H1 (cell line): ENCODE results near the gene MDFI. TPM values are rescaled to one million over a fixed set of nuclear protein-coding genes. Genes with fewer than 3 reads are reported as not detected.
A peak's percentile ranks its signal among the peaks of the same experiment; 100 is the strongest.

Experiments
- CTCF ChIA-PET: fragments of 300-600 bp; sonication (Branson Sonifier 250); formaldehyde crosslinking; loops from one replicate; lab custom pipeline; 2021; ENCODE audit not compliant: partially characterized antibody; lab: Charles Lee
- POLR2A ChIA-PET: fragments of 300-600 bp; sonication (Branson Sonifier 250); formaldehyde crosslinking; loops from one replicate; lab custom pipeline; 2021; ENCODE audit warnings: inconsistent platforms; ENCODE audit not compliant: partially characterized antibody; lab: Charles Lee
- DNase-seq, 2 experiments: peaks; one replicate each; pipeline versions ENCODE4 v3.0.0 to v3.0.0-alpha.2; 2010 to 2022; ENCODE audit warnings: low spot score in 2 of 2, low read depth in 1 of 2, mixed read lengths in 1 of 2
- FAIRE-seq: peaks from 2 replicates; lab custom pipeline; 2011; peaks lifted over from hg19 to GRCh38; lab: Jason Lieb, UNC
- H2AFZ ChIP-seq: 2 replicates; pipeline ENCODE4 v1.8.1; 2012; ENCODE audit warnings: low read length, inconsistent platforms
- H2AK5ac ChIP-seq: 2 replicates; pipeline ENCODE4 v1.6.1; 2013; ENCODE audit warnings: low read depth, low read length
- H2BK120ac ChIP-seq: replicated peaks from 2 replicates; pipeline ENCODE3; 2013; ENCODE audit warnings: low read depth, low read length, inconsistent platforms
- H2BK12ac ChIP-seq: 2 replicates; pipeline ENCODE4 v1.6.1; 2013; ENCODE audit warnings: low read depth, low read length
- H2BK15ac ChIP-seq: 2 replicates; pipeline ENCODE4 v1.6.1; 2013; ENCODE audit warnings: low read length
- H2BK20ac ChIP-seq: 2 replicates; pipeline ENCODE4 v1.6.1; 2013; ENCODE audit warnings: low read length
- H2BK5ac ChIP-seq: 2 replicates; pipeline ENCODE4 v1.6.1; 2013; ENCODE audit warnings: low read depth, low read length
- H3K14ac ChIP-seq: 2 replicates; pipeline ENCODE4 v1.6.1; 2013; ENCODE audit warnings: inconsistent platforms; ENCODE audit not compliant: insufficient read length
- H3K18ac ChIP-seq: 2 replicates; pipeline ENCODE4 v1.6.1; 2013; ENCODE audit warnings: low read length; ENCODE audit errors: extremely low read depth
- H3K23ac ChIP-seq: 2 replicates; pipeline ENCODE4 v1.6.1; 2013; ENCODE audit warnings: inconsistent platforms; ENCODE audit not compliant: insufficient read length
- H3K23me2 ChIP-seq: 2 replicates; pipeline ENCODE4 v1.6.1; 2013; ENCODE audit warnings: low read depth, low read length
- H3K27ac ChIP-seq: 2 replicates; pipeline ENCODE4 v1.6.1; 2011; ENCODE audit warnings: low read depth, low read length, inconsistent platforms
- H3K27me3 ChIP-seq, 4 experiments: replicated peaks in 1 of 4; 1 replicate in 1 of 4; 2 replicates in 3 of 4; pipeline versions ENCODE4 v1.6.1 to v1.8.1; 2011 to 2013; ENCODE audit warnings: low read length in 3 of 4, mild to moderate bottlenecking in 3 of 4, inconsistent platforms in 2 of 4, mixed read lengths in 2 of 4, moderate library complexity in 1 of 4; ENCODE audit not compliant: control insufficient read depth in 3 of 4, insufficient read depth in 3 of 4; ENCODE audit errors: extremely low read depth in 1 of 4
- H3K36me3 ChIP-seq, 4 experiments: 2 replicates each; pipeline versions ENCODE4 v1.6.1 to v1.8.1; 2011 to 2013; ENCODE audit warnings: mild to moderate bottlenecking in 4 of 4, low read length in 3 of 4, moderate library complexity in 2 of 4, control low read depth in 1 of 4, inconsistent platforms in 1 of 4; ENCODE audit not compliant: insufficient read depth in 4 of 4, control insufficient read depth in 2 of 4
- H3K4ac ChIP-seq: replicated peaks from 2 replicates; pipeline ENCODE3; 2013; ENCODE audit warnings: low read length, low read depth, mixed read lengths, inconsistent platforms; ENCODE audit not compliant: insufficient read length
- H3K4me1 ChIP-seq, 4 experiments: replicated peaks in 1 of 4; 1 replicate in 1 of 4; 2 replicates in 3 of 4; pipeline versions ENCODE4 v1.6.1 to v1.8.1; 2011 to 2013; ENCODE audit warnings: low read length in 3 of 4, inconsistent platforms in 2 of 4, mixed read lengths in 1 of 4; ENCODE audit not compliant: insufficient read depth in 4 of 4, control insufficient read depth in 3 of 4
- H3K4me2 ChIP-seq, 2 experiments: 2 replicates each; pipeline versions ENCODE4 v1.6.1 to v1.8.1; 2011 to 2013; ENCODE audit warnings: low read depth in 2 of 2, low read length in 2 of 2, control low read depth in 1 of 2, inconsistent platforms in 1 of 2, mild to moderate bottlenecking in 1 of 2; ENCODE audit not compliant: insufficient read depth in 1 of 2
- H3K4me3 ChIP-seq, 4 experiments: fragments of 200-600, 300-600 bp in 1 of 4; sonication (generic), shearing (Covaris generic), sonication (Bioruptor Twin) in 1 of 4; 2 replicates each; pipeline versions ENCODE4 v1.5.1 to v1.8.1; 2011 to 2016; ENCODE audit warnings: low read length in 4 of 4, low read depth in 3 of 4, control low read depth in 2 of 4, inconsistent platforms in 2 of 4, mild to moderate bottlenecking in 2 of 4, mixed read lengths in 1 of 4, moderate library complexity in 1 of 4; ENCODE audit not compliant: insufficient read depth in 2 of 4; ENCODE audit errors: extremely low read depth in 1 of 4
- H3K56ac ChIP-seq: replicated peaks from 2 replicates; pipeline ENCODE3; 2013; ENCODE audit warnings: low read depth, mild to moderate bottlenecking, mixed read lengths, low read length, inconsistent platforms; ENCODE audit not compliant: insufficient read length
- H3K79me1 ChIP-seq: 2 replicates; pipeline ENCODE4 v1.6.1; 2013; ENCODE audit warnings: low read depth, low read length, control low read depth
- H3K79me2 ChIP-seq, 2 experiments: 2 replicates each; pipeline versions ENCODE4 v1.6.1 to v1.8.1; 2012 to 2013; ENCODE audit warnings: low read length in 2 of 2, mild to moderate bottlenecking in 2 of 2, inconsistent platforms in 1 of 2; ENCODE audit not compliant: insufficient read depth in 2 of 2, control insufficient read depth in 1 of 2
- H3K9ac ChIP-seq, 4 experiments: replicated peaks in 1 of 4; 1 replicate in 1 of 4; 2 replicates in 3 of 4; pipeline versions ENCODE4 v1.6.1 to v1.8.1; 2011 to 2013; ENCODE audit warnings: low read depth in 3 of 4, low read length in 3 of 4, control low read depth in 2 of 4, mild to moderate bottlenecking in 2 of 4, moderate library complexity in 2 of 4, inconsistent platforms in 1 of 4; ENCODE audit errors: extremely low read depth in 1 of 4
- H3K9me3 ChIP-seq, 2 experiments: 2 replicates each; pipeline versions ENCODE4 v1.6.1 to v1.8.1; 2012 to 2013; ENCODE audit warnings: mild to moderate bottlenecking in 2 of 2, moderate library complexity in 2 of 2, control low read depth in 1 of 2, inconsistent platforms in 1 of 2, low read depth in 1 of 2, low read length in 1 of 2, mixed read lengths in 1 of 2; ENCODE audit not compliant: insufficient read depth in 2 of 2
- H4K20me1 ChIP-seq, 2 experiments: replicated peaks in 1 of 2; 2 replicates each; pipeline versions ENCODE3 to v1.8.1; 2011 to 2013; ENCODE audit warnings: inconsistent platforms in 2 of 2, low read length in 2 of 2, mild to moderate bottlenecking in 1 of 2; ENCODE audit not compliant: insufficient read depth in 2 of 2, control insufficient read depth in 1 of 2
- H4K5ac ChIP-seq: 2 replicates; pipeline ENCODE4 v1.6.1; 2013; ENCODE audit warnings: low read length, low read depth, mixed read lengths, inconsistent platforms; ENCODE audit not compliant: insufficient read length
- H4K8ac ChIP-seq: 2 replicates; pipeline ENCODE4 v1.8.0; 2013; ENCODE audit warnings: mild to moderate bottlenecking, moderate library complexity, low read length, inconsistent platforms; ENCODE audit not compliant: insufficient read depth; ENCODE audit errors: extremely low read depth
- H4K91ac ChIP-seq: replicated peaks from 2 replicates; pipeline ENCODE3; 2013; ENCODE audit warnings: low read length, mixed read lengths, inconsistent platforms; ENCODE audit not compliant: insufficient read length
- BACH1 ChIP-seq: IDR thresholded peaks from 2 replicates; pipeline ENCODE4 v1.6.1; 2012; ENCODE audit warnings: low read length, improper control_type of control experiment
- CTCF ChIP-seq, 3 experiments: IDR thresholded peaks; 1 replicate in 2 of 3; 2 replicates in 1 of 3; pipeline versions ENCODE4 v1.5.1 to v1.6.1; 2011; ENCODE audit warnings: low read length in 3 of 3, mild to moderate bottlenecking in 3 of 3, inconsistent platforms in 2 of 3, low read depth in 1 of 3, moderate library complexity in 1 of 3; ENCODE audit not compliant: insufficient read depth in 1 of 3; ENCODE audit errors: control extremely low read depth in 1 of 3
- HDAC6 ChIP-seq: IDR thresholded peaks from one replicate; pipeline ENCODE4 v1.7.1; 2012; ENCODE audit warnings: low read depth, mild to moderate bottlenecking, inconsistent platforms, low read length, moderate library complexity
- SIX5 ChIP-seq: IDR thresholded peaks from 2 replicates; pipeline ENCODE4 v1.6.1; 2011; ENCODE audit warnings: mild to moderate bottlenecking, low read depth, low read length
- YY1 ChIP-seq: IDR thresholded peaks from 2 replicates; pipeline ENCODE4 v1.6.1; 2011; ENCODE audit warnings: low read depth, mild to moderate bottlenecking, low read length
- WGBS, 2 experiments: shearing (Covaris generic) in 1 of 2; methylation state at CpG; one replicate each; pipeline versions ENCODE4 v1.1.6 to v1.1.7; 2013 to 2015; ENCODE audit warnings: low lambda C conversion rate in 2 of 2, mixed read lengths in 2 of 2, inconsistent platforms in 1 of 2, low coverage in 1 of 2, missing lambda C conversion rate in 1 of 2; ENCODE audit not compliant: insufficient replicate concordance in 2 of 2, insufficient coverage in 1 of 2, insufficient read length in 1 of 2; ENCODE audit errors: extremely low coverage in 1 of 2, missing lambda C conversion rate in 1 of 2; 5-methylcytosine and 5-hydroxymethylcytosine counted together
- polyA plus RNA-seq, 7 experiments: library from polyadenylated mRNA; depleted of rRNA in 3 of 7; stranded (reverse) in 5 of 7; unstranded in 2 of 7; fragments of >200 nt in 5 of 7; fragments of 200-250 nt in 2 of 7; gene quantifications; 1 replicate in 5 of 7; 2 replicates in 1 of 7; 4 replicates in 1 of 7; pipeline versions ENCODE4 v1.2.1 to v1.2.3, GENCODE V29; 2011 to 2013; ENCODE audit warnings: missing spikeins in 2 of 7, mixed read lengths in 2 of 7
- total RNA-seq: library from RNA; stranded (reverse); fragmentation: NEBNext Ultra II Directional; extraction: Animal tissue kit (Norgen Biotek cat#: 25700); gene quantifications from 2 replicates; pipeline ENCODE4 v1.2.1, GENCODE V29; 2021
- TF ChIP-seq, protein P1 (sequence below): IDR thresholded peaks from 2 replicates; pipeline ENCODE4 v1.6.1; 2011; ENCODE audit warnings: low read depth, mild to moderate bottlenecking, low read length; ENCODE audit not compliant: insufficient read depth
- TF ChIP-seq, protein P2 (sequence below): IDR thresholded peaks from 2 replicates; pipeline ENCODE4 v1.6.1; 2012; ENCODE audit warnings: low read length, inconsistent platforms
- TF ChIP-seq, protein P3 (sequence below): IDR thresholded peaks from 2 replicates; pipeline ENCODE4 v1.6.1; 2012; ENCODE audit warnings: inconsistent platforms

MDFI gene
- total and polyA plus RNA-seq, 2 of the 8 experiments (the other 6 are each of a cell fraction or from before 2014, with no cell fraction given), result 41.0 to 65.6 TPM

- no peak overlapping the region for H2BK120ac ChIP-seq
- DNase-seq, result no peak
- peak overlapping the region; percentile 48 for H3K18ac ChIP-seq
- H4K20me1 ChIP-seq, result no peaks in the 10 kb centered on the region
- H3K79me1 ChIP-seq, result no peaks in the 10 kb centered on the region
- H3K14ac ChIP-seq, result no peak overlapping the region
- H3K36me3 ChIP-seq, result no peaks in the 10 kb centered on the region
- whole genome bisulfite sequencing, 2 experiments, result 40% methylated on average over 18 of the region's 18 CpGs; no CpG with 5 or more reads in 1 of the 2 experiments
- peaks cover 5 to 37% (median 15%) of the 10 kb centered on the region in 4 experiments for H3K4me1 ChIP-seq
- H4K91ac ChIP-seq, result no peak overlapping the region
- H2AFZ ChIP-seq, result 0 out of 2 replicates have a peak overlapping the region, but pooled peaks have one; percentile 71
- H4K8ac ChIP-seq, result peak overlapping the region; percentile 63; the same call in 1 of the 2 replicates
- H2AK5ac ChIP-seq, result no peak overlapping the region
- H3K79me2 ChIP-seq, result no peaks in the 10 kb centered on the region
- H3K4me2 ChIP-seq, result peak overlapping the region; percentile 2 to 74; a peak in 3 of 4 replicates
- no peak overlapping the region for H2BK12ac ChIP-seq
- peak overlapping the region; percentile 32; the same call in 1 of the 2 replicates for H2BK5ac ChIP-seq
- no peak for FAIRE-seq
- H3K27me3 ChIP-seq, result peaks cover 0 to 12% (median 5%) of the 10 kb centered on the region in 4 experiments; a peak in 4 of 7 replicates
- H3K27ac ChIP-seq, result no peak overlapping the region
- H4K5ac ChIP-seq, result no peak overlapping the region
- POLR2A ChIA-PET, result interaction anchor here (0.9 to 1.9 kb wide), 3 partner anchors 39 to 83 kb away, joined by 3 to 10 read pairs (median 4); no protein-coding TSS in a partner anchor
- H3K23me2 ChIP-seq, result peaks cover 5% of the 10 kb centered on the region; the same call in 1 of the 2 replicates
- H2BK15ac ChIP-seq, result no peak overlapping the region; the same call in 1 of the 2 replicates
- H3K23ac ChIP-seq, result no peak overlapping the region
- CTCF ChIA-PET, result interaction anchor here (0.5 to 14.1 kb wide), 64 partner anchors 8 to 501 kb away, joined by 3 to 299 read pairs (median 5); partner anchors contain the start of genes MDFI and TOMM6
- no peaks in the 10 kb centered on the region for H3K9me3 ChIP-seq
- peak overlapping the region; percentile 6; the same call in 1 of the 2 replicates for H2BK20ac ChIP-seq
- no peak overlapping the region for H3K4ac ChIP-seq
- peak overlapping the region in 3 of 4 experiments; percentile 11 to 57 (median 29); a peak in 5 of 8 replicates for H3K4me3 ChIP-seq
- H3K9ac ChIP-seq, result no peak overlapping the region
- H3K56ac ChIP-seq, result no peak overlapping the region
- TF ChIP-seq, protein P1, sequence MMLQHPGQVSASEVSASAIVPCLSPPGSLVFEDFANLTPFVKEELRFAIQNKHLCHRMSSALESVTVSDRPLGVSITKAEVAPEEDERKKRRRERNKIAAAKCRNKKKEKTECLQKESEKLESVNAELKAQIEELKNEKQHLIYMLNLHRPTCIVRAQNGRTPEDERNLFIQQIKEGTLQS, result no peak
- no peak for TF ChIP-seq YY1
- no peak for TF ChIP-seq BACH1
- TF ChIP-seq HDAC6, result no peak
- no peak for TF ChIP-seq CTCF (IDR thresholded peaks at IDR 0.05; ENCODE audit: control extremely low read depth in 1 of 3, insufficient read depth in 1 of 3, low read depth in 1 of 3, low read length in 3 of 3)
- TF ChIP-seq, protein P2, sequence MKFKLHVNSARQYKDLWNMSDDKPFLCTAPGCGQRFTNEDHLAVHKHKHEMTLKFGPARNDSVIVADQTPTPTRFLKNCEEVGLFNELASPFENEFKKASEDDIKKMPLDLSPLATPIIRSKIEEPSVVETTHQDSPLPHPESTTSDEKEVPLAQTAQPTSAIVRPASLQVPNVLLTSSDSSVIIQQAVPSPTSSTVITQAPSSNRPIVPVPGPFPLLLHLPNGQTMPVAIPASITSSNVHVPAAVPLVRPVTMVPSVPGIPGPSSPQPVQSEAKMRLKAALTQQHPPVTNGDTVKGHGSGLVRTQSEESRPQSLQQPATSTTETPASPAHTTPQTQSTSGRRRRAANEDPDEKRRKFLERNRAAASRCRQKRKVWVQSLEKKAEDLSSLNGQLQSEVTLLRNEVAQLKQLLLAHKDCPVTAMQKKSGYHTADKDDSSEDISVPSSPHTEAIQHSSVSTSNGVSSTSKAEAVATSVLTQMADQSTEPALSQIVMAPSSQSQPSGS, result no peak
- TF ChIP-seq SIX5, result no peak
- TF ChIP-seq, protein P3, sequence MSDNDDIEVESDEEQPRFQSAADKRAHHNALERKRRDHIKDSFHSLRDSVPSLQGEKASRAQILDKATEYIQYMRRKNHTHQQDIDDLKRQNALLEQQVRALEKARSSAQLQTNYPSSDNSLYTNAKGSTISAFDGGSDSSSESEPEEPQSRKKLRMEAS, result no peak
Observed at GRCh38 chr6:41683273-41683522, 44.9 kb downstream of the MDFI start.
